Large intestine (tissue), 3 donors: ENCODE results near the gene CLP1. TPM values are rescaled to one million over a fixed set of nuclear protein-coding genes. Genes with fewer than 3 reads are reported as not detected.
A peak's percentile ranks its signal among the peaks of the same experiment; 100 is the strongest.

ENCODE experiments used
- DNase-seq, 2 donors: peaks; one replicate each; pipeline versions ENCODE4 v3.0.0 to v3.0.0-alpha.2; 2013
- H3K27ac ChIP-seq: one replicate; pipeline ENCODE4 v1.5.1; 2013; ENCODE audit warnings: low read length
- H3K27me3 ChIP-seq: 2 replicates; pipeline ENCODE4 v1.6.1; 2013; ENCODE audit warnings: low read length; ENCODE audit not compliant: control insufficient read depth, insufficient read depth
- H3K36me3 ChIP-seq: 2 replicates; pipeline ENCODE4 v1.6.1; 2013; ENCODE audit warnings: low read length; ENCODE audit not compliant: control insufficient read depth, insufficient read depth
- H3K4me1 ChIP-seq: one replicate; pipeline ENCODE4 v1.6.1; 2013; ENCODE audit warnings: low read length; ENCODE audit not compliant: control insufficient read depth, insufficient read depth
- H3K4me3 ChIP-seq: one replicate; pipeline ENCODE4 v1.5.1; 2013; ENCODE audit warnings: low read length
- H3K9me3 ChIP-seq: one replicate; pipeline ENCODE4 v1.6.1; 2013; ENCODE audit warnings: mild to moderate bottlenecking, low read depth, low read length, moderate library complexity; ENCODE audit not compliant: control insufficient read depth
- WGBS: methylation state at CpG from one replicate; pipeline ENCODE4 v1.1.5; 2013; ENCODE audit warnings: low lambda C conversion rate; ENCODE audit not compliant: insufficient coverage; 5-methylcytosine and 5-hydroxymethylcytosine counted together
- polyA plus RNA-seq: library from polyadenylated mRNA; unstranded; fragments of 120-200 nt; gene quantifications from one replicate; pipeline ENCODE4 v1.2.1, GENCODE V29; 2013

Gene CLP1
- polyA plus RNA-seq, 1 donor = 13.8 TPM

GRCh38 chr11:57639321-57640067 is 18.1 kb upstream of the CLP1 start:
- peak overlapping the region; percentile 82 for H3K27ac ChIP-seq
- 0% methylated on average over 2 of the region's 15 CpGs for WGBS
- H3K36me3 ChIP-seq = no peaks in the 10 kb centered on the region
- H3K4me1 ChIP-seq = peaks cover 26% of the 10 kb centered on the region
- DNase-seq = peak; percentile 68 to 88
- peaks cover 3% of the 10 kb centered on the region for H3K27me3 ChIP-seq
- peak overlapping the region; percentile 89 for H3K4me3 ChIP-seq
- H3K9me3 ChIP-seq = no peaks in the 10 kb centered on the region

- Histone ChIP-seq H3K36me3 (no peaks in the 10 kb centered on the region), H3K4me3 (peak overlapping the region; percentile 89), H3K4me1 (peaks cover 32% of the 10 kb centered on the region), H3K9me3 (no peaks in the 10 kb centered on the region), H3K27me3 (no peaks in the 10 kb centered on the region), H3K27ac (peak overlapping the region; percentile 82)
- no peak for DNase-seq
- WGBS = no CpG with 5 or more reads among the region's 9 CpGs
Observed at GRCh38 chr11:57640068-57640800, 17.3 kb upstream of the CLP1 start.

- Histone ChIP-seq H3K27ac (no peak overlapping the region), H3K4me1 (peaks cover 40% of the 10 kb centered on the region), H3K9me3 (no peaks in the 10 kb centered on the region), H3K27me3 (peaks cover 9% of the 10 kb centered on the region), H3K4me3 (no peak overlapping the region), H3K36me3 (no peaks in the 10 kb centered on the region)
- peak in 1 of 2 donors; percentile 42 for DNase-seq
- 100% methylated on average over 1 of the region's 7 CpGs for WGBS
Observed at GRCh38 chr11:57641011-57641807, 16.4 kb upstream of the CLP1 start.

GRCh38 chr11:57643802-57644201 is 13.8 kb upstream of the CLP1 start:
- Histone ChIP-seq H3K36me3 (no peaks in the 10 kb centered on the region), H3K27ac (no peak overlapping the region), H3K4me1 (peaks cover 45% of the 10 kb centered on the region), H3K9me3 (no peaks in the 10 kb centered on the region), H3K4me3 (no peak overlapping the region), H3K27me3 (peaks cover 35% of the 10 kb centered on the region)
- WGBS = 91% methylated on average over 2 of the region's 3 CpGs
- DNase-seq = no peak

GRCh38 chr11:57644748-57645688 is 12.5 kb upstream of the CLP1 start:
- Histone ChIP-seq H3K27me3 (peaks cover 44% of the 10 kb centered on the region), H3K27ac (no peak overlapping the region)

GRCh38 chr11:57645689-57646085 is 11.9 kb upstream of the CLP1 start:
- DNase-seq = no peak
- H3K4me3 ChIP-seq = no peak overlapping the region
- H3K9me3 ChIP-seq = no peaks in the 10 kb centered on the region
- H3K27me3 ChIP-seq = peaks cover 51% of the 10 kb centered on the region
- no peaks in the 10 kb centered on the region for H3K36me3 ChIP-seq
- H3K4me1 ChIP-seq = peaks cover 37% of the 10 kb centered on the region
- no CpG with 5 or more reads among the region's 5 CpGs for WGBS
- H3K27ac ChIP-seq = no peak overlapping the region

More at GRCh38 chr11:57644748-57645688, 12.5 kb upstream of the CLP1 start:
- Histone ChIP-seq H3K4me3 (no peak overlapping the region), H3K9me3 (no peaks in the 10 kb centered on the region), H3K36me3 (no peaks in the 10 kb centered on the region), H3K4me1 (peaks cover 41% of the 10 kb centered on the region)
- DNase-seq = peak; percentile 68 to 69
- WGBS = no CpG with 5 or more reads among the region's 17 CpGs

- H3K4me1 ChIP-seq = peaks cover 35% of the 10 kb centered on the region
- H3K9me3 ChIP-seq = no peaks in the 10 kb centered on the region
- no peak overlapping the region for H3K27ac ChIP-seq
- no peaks in the 10 kb centered on the region for H3K36me3 ChIP-seq
- WGBS = no CpG with 5 or more reads among the region's 10 CpGs
- peaks cover 56% of the 10 kb centered on the region for H3K27me3 ChIP-seq
- no peak for DNase-seq
- no peak overlapping the region for H3K4me3 ChIP-seq
Observed at GRCh38 chr11:57646194-57646798, 11.3 kb upstream of the CLP1 start.

- Histone ChIP-seq H3K36me3 (no peaks in the 10 kb centered on the region), H3K4me1 (peaks cover 35% of the 10 kb centered on the region), H3K27me3 (peaks cover 62% of the 10 kb centered on the region), H3K27ac (no peak overlapping the region), H3K9me3 (no peaks in the 10 kb centered on the region), H3K4me3 (no peak overlapping the region)
- no CpG with 5 or more reads among the region's 23 CpGs for WGBS
- peak in 1 of 2 donors; percentile 43 for DNase-seq
Observed at GRCh38 chr11:57646799-57647303, 10.7 kb upstream of the CLP1 start.

GRCh38 chr11:57647372-57647771 is 10.2 kb upstream of the CLP1 start:
- peaks cover 35% of the 10 kb centered on the region for H3K4me1 ChIP-seq
- no peaks in the 10 kb centered on the region for H3K9me3 ChIP-seq
- no peak overlapping the region for H3K27ac ChIP-seq
- no CpG with 5 or more reads among the region's 10 CpGs for WGBS
- DNase-seq = no peak
- H3K27me3 ChIP-seq = peaks cover 66% of the 10 kb centered on the region
- no peaks in the 10 kb centered on the region for H3K36me3 ChIP-seq
- no peak overlapping the region for H3K4me3 ChIP-seq
